ENCODE measurements around the gene MZF1. TPM values are rescaled to one million over a fixed set of nuclear protein-coding genes. Genes with fewer than 3 reads are reported as not detected.

MZF1 gene
- total and polyA plus RNA-seq, 2 experiments from 2014 or later: 10.2 to 21.8 TPM

- TF ChIP-seq ETS1 (IDR thresholded peaks at IDR 0.05) (no peak), REST (IDR thresholded peaks at IDR 0.05; ENCODE audit: unreplicated experiment) (no peak), CREB1 (CRISPR knock-in tag; IDR thresholded peaks at IDR 0.05; ENCODE audit: low read depth) (0 out of 2 replicates have a peak, but pooled peaks have one; percentile 44), JUNB (IDR thresholded peaks at IDR 0.05; ENCODE audit: unreplicated experiment) (no peak), EZH2phosphoT487 (IDR thresholded peaks at IDR 0.05; ENCODE audit: unreplicated experiment) (no peak), CTCF (conservative IDR thresholded peaks at IDR 0.05; ENCODE audit: low read depth in 2 of 2) (no peak), POLR2AphosphoS5 (IDR thresholded peaks at IDR 0.05; ENCODE audit: low read depth) (0 out of 2 replicates have a peak, but pooled peaks have one; percentile 6), EZH2 (IDR thresholded peaks at IDR 0.05; ENCODE audit: low read depth, unreplicated experiment) (no peak), ZNF114 (CRISPR knock-in tag; IDR thresholded peaks at IDR 0.05) (no peak), STAT1 (IDR thresholded peaks at IDR 0.05; ENCODE audit: unreplicated experiment) (no peak), NANOG (IDR thresholded peaks at IDR 0.05; ENCODE audit: borderline replicate concordance) (no peak)
These were observed 10.8 kb downstream of the MZF1 start (continued) for GRCh38 chr19:58562122-58563033.
